CD4-positive, alpha-beta T cell (primary cell): ENCODE results near the gene RAPGEF6. TPM values are rescaled to one million over a fixed set of nuclear protein-coding genes. Genes with fewer than 3 reads are reported as not detected.
A peak's percentile ranks its signal among the peaks of the same experiment; 100 is the strongest.

Experiments used
- ATAC-seq: fragments of 200-7000 bp; cut with Tn5 transposase; one replicate; pipeline ENCODE4 v1.10.0; 2022; ENCODE audit warnings: mild to moderate bottlenecking; ENCODE audit not compliant: poor library complexity
- CTCF ChIA-PET: fragments of 350-600 bp; sonication (Branson Sonifier 250); formaldehyde crosslinking; loops from one replicate; lab custom pipeline; 2021; ENCODE audit warnings: antibody characterized with exemption, inconsistent platforms; lab: Charles Lee
- POLR2A ChIA-PET: fragments of 350-600 bp; sonication (Branson Sonifier 250); formaldehyde crosslinking; loops from one replicate; lab custom pipeline; 2021; ENCODE audit warnings: antibody characterized with exemption, inconsistent platforms; lab: Charles Lee
- DNase-seq, 14 experiments: peaks; one replicate each; pipeline ENCODE4 v3.0.0-alpha.2; 2013 to 2020; ENCODE audit warnings: mixed read lengths in 2 of 14
- H3K27ac ChIP-seq, 2 donors: one replicate each; pipeline versions ENCODE4 v1.5.1 to v1.7.0; 2013; ENCODE audit warnings: low read length in 2 of 2, low read depth in 1 of 2, mild to moderate bottlenecking in 1 of 2
- H3K27me3 ChIP-seq, 2 experiments: 1 replicate in 1 of 2; 2 replicates in 1 of 2; pipeline versions ENCODE4 v1.6.1 to v1.7.0; 2013; ENCODE audit warnings: low read length in 2 of 2, control low read depth in 1 of 2, mild to moderate bottlenecking in 1 of 2, moderate library complexity in 1 of 2; ENCODE audit not compliant: insufficient read depth in 2 of 2, control insufficient read depth in 1 of 2
- H3K36me3 ChIP-seq: one replicate; pipeline ENCODE4 v1.6.1; 2013; ENCODE audit warnings: low read length, control low read depth; ENCODE audit not compliant: insufficient read depth
- H3K4me1 ChIP-seq: one replicate; pipeline ENCODE4 v1.6.1; 2013; ENCODE audit warnings: low read length, control low read depth; ENCODE audit not compliant: insufficient read depth
- H3K4me3 ChIP-seq: one replicate; pipeline ENCODE4 v1.5.1; 2013; ENCODE audit warnings: mild to moderate bottlenecking, low read length, moderate library complexity
- H3K9me3 ChIP-seq, 2 experiments: 1 replicate in 1 of 2; 2 replicates in 1 of 2; pipeline versions ENCODE4 v1.6.1 to v1.7.0; 2013; ENCODE audit warnings: low read length in 2 of 2, mild to moderate bottlenecking in 2 of 2, control low read depth in 1 of 2, moderate library complexity in 1 of 2; ENCODE audit not compliant: control insufficient read depth in 1 of 2, insufficient read depth in 1 of 2
- H3K27ac Mint-ChIP-seq: one replicate; pipeline ENCODE4 v1.8.0; 2020; ENCODE audit warnings: mixed read lengths
- H3K27me3 Mint-ChIP-seq: one replicate; pipeline ENCODE4 v1.8.0; 2021; ENCODE audit warnings: mixed read lengths
- H3K36me3 Mint-ChIP-seq: one replicate; pipeline ENCODE4 v1.8.0; 2021; ENCODE audit warnings: low read depth, mixed read lengths
- H3K4me1 Mint-ChIP-seq: one replicate; pipeline ENCODE4 v1.8.0; 2021; ENCODE audit warnings: low read depth, mixed read lengths
- H3K4me3 Mint-ChIP-seq: one replicate; pipeline ENCODE4 v1.8.0; 2020; ENCODE audit warnings: mild to moderate bottlenecking, mixed read lengths
- H3K9me3 Mint-ChIP-seq: one replicate; pipeline ENCODE4 v1.8.0; 2020; ENCODE audit warnings: mixed read lengths
- intact Hi-C, 2 experiments: fragments of 100-400 bp; cut with DNase I in 1 of 2; cut with micrococcal nuclease in 1 of 2; formaldehyde crosslinking; loops; one replicate each; pipeline versions ENCODE4 v1.15.1 to v1.9.0; 2023 to 2025; cut with DNase I, micrococcal nuclease
- total RNA-seq, 174 experiments: library from RNA in 2 of 174; stranded (reverse) in 2 of 174; gene quantifications; one replicate each; pipeline ENCODE4 v1.2.3 and lab custom pipeline; 2021 to 2026
- TF ChIP-seq, protein P1 (sequence below): fragments of 200-600 bp; IDR thresholded peaks from one replicate; pipeline ENCODE4 v1.8.0; 2022; ENCODE audit warnings: antibody characterized with exemption, mild to moderate bottlenecking

The RAPGEF6 gene
- total RNA-seq, 2 experiments from 2014 or later = 83.3 to 91.4 TPM

DNA sequence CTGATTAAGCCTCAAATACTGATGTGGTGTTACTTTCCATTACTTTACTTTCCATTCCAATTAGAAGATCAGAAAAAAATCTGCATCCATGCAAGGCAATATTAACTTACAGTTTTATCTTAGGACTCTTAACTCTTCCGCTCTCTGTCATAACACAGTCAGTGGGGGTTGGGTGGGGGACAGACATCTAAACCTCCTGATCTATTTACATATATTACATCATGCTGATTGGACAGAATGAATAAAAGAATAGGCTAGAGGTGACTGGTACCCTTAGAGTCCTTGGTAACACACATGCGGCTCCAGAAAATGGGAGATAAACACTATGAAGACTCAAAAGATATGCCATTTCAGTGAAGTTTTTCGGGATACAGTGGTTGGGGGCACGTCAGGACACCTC is 27.6 kb downstream of the RAPGEF6 start:
- no peak for DNase-seq

DNA sequence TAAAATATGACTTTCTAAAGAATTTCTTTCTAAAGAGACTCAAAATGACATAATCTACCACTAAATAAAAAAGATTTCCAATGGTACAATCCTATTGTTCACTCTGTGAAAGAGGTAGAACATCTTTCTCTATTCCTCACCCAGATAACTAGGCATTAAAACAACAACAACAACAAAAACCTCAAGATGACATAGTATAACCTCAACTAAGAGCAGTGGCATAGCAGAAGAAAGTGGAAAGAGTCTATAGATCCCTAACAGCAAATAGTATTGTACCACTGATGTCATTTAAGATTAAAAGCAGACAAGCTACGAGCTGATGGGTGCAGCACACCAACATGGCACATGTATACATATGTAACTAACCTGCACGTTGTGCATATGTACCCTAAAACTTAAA is 29.9 kb downstream of the RAPGEF6 start:
- no peaks in the 10 kb centered on the region for H3K27me3 ChIP-seq
- no peak for ATAC-seq
- no peak overlapping the region for H3K27ac ChIP-seq
- Mint-ChIP-seq H3K4me1 (peaks cover 59% of the 10 kb centered on the region), H3K27me3 (no peaks in the 10 kb centered on the region), H3K27ac (peak overlapping the region; percentile 13), H3K36me3 (peaks cover 42% of the 10 kb centered on the region), H3K9me3 (no peaks in the 10 kb centered on the region), H3K4me3 (no peak overlapping the region)
- CTCF ChIA-PET = interaction anchor here (1.5 to 1.6 kb wide), 2 partner anchors 15 to 27 kb away, joined by 3 to 4 read pairs; no protein-coding TSS in a partner anchor
- intact Hi-C loops = no loop called here
- no peaks in the 10 kb centered on the region for H3K9me3 ChIP-seq
- TF ChIP-seq, protein P1, sequence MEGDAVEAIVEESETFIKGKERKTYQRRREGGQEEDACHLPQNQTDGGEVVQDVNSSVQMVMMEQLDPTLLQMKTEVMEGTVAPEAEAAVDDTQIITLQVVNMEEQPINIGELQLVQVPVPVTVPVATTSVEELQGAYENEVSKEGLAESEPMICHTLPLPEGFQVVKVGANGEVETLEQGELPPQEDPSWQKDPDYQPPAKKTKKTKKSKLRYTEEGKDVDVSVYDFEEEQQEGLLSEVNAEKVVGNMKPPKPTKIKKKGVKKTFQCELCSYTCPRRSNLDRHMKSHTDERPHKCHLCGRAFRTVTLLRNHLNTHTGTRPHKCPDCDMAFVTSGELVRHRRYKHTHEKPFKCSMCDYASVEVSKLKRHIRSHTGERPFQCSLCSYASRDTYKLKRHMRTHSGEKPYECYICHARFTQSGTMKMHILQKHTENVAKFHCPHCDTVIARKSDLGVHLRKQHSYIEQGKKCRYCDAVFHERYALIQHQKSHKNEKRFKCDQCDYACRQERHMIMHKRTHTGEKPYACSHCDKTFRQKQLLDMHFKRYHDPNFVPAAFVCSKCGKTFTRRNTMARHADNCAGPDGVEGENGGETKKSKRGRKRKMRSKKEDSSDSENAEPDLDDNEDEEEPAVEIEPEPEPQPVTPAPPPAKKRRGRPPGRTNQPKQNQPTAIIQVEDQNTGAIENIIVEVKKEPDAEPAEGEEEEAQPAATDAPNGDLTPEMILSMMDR = no peak
- no peak overlapping the region for H3K4me3 ChIP-seq
- POLR2A ChIA-PET = no interaction called here
- H3K36me3 ChIP-seq = peaks cover 18% of the 10 kb centered on the region
- no peak for DNase-seq
- peaks cover 18% of the 10 kb centered on the region for H3K4me1 ChIP-seq

More for the DNA sequence above, 27.6 kb downstream of the RAPGEF6 start:
- Histone ChIP-seq H3K36me3 (peaks cover 13% of the 10 kb centered on the region), H3K27ac (no peak overlapping the region), H3K4me3 (no peak overlapping the region), H3K27me3 (no peaks in the 10 kb centered on the region), H3K4me1 (peaks cover 18% of the 10 kb centered on the region), H3K9me3 (no peaks in the 10 kb centered on the region)
- H3K4me3 Mint-ChIP-seq = no peak overlapping the region
- POLR2A ChIA-PET = no interaction called here
- H3K27ac Mint-ChIP-seq = peak overlapping the region; percentile 10
- intact Hi-C loops = no loop called here
- H3K27me3 Mint-ChIP-seq = no peaks in the 10 kb centered on the region
- peaks cover 24% of the 10 kb centered on the region for H3K36me3 Mint-ChIP-seq
- H3K9me3 Mint-ChIP-seq = no peaks in the 10 kb centered on the region
- TF ChIP-seq, protein P1 = no peak
- ATAC-seq = no peak
- CTCF ChIA-PET = no interaction called here
- peaks cover 67% of the 10 kb centered on the region for H3K4me1 Mint-ChIP-seq

DNA sequence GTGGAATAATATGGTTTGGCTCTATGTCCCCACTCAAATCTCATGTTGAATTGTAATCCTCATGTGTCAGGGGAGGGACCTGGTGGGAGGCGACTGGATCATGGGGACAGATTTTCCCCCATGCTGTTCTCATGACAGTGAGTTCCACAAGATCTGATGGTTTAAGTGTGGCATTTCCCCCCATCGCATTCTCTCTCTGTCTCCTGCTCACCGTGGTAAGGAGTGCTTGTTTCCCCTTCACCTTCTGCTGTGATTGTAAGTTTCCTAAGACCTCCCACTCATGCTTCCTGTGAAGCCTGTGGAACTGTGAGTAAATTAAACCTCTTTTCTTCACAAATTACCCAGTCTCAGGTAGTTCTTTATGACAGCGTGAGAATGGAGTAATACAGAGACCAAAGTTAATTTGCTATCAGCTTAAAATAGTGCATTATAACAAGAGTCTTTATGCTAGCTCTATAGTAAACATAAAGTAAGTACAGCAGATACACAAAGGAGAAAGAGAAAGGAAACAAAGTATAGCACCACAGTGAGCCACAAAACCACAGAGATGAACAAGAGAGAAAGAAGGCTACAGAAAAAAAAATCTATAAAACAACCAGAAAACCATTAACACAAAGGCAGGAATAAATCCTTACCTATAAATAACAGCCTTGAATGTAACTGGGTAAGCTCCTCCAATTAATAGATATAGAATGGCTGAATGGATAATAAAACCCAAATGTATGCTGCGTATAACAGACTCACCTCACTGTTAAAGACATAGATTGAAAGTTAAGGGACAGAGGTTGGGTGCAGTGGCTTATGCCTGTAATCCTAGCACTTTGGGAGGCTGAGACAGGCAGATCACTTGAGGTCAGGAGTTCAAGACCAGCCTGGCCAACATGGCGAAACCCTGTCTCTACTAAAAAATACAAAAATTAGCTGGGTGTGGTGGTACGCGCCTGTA is 39.7 kb downstream of the RAPGEF6 start:
- ChIA-PET POLR2A (interaction anchor here (0.6 to 2.0 kb wide), 6 partner anchors 16 to 405 kb away, joined by 3 to 6 read pairs (median 3); partner anchors contain the start of gene FNIP1), CTCF (no interaction called here)
- peaks cover 66% of the 10 kb centered on the region for H3K4me1 Mint-ChIP-seq
- Histone ChIP-seq H3K36me3 (no peaks in the 10 kb centered on the region), H3K27ac (peak overlapping the region; percentile 45 to 50), H3K9me3 (no peaks in the 10 kb centered on the region), H3K27me3 (no peaks in the 10 kb centered on the region), H3K4me1 (peaks cover 23% of the 10 kb centered on the region), H3K4me3 (no peak overlapping the region)
- H3K36me3 Mint-ChIP-seq = peaks cover 23% of the 10 kb centered on the region
- H3K4me3 Mint-ChIP-seq = peak overlapping the region; percentile 45
- peak overlapping the region; percentile 70 for H3K27ac Mint-ChIP-seq
- DNase-seq = peak in 4 of 14 experiments; percentile 15 to 77 (median 56)
- no peaks in the 10 kb centered on the region for H3K9me3 Mint-ChIP-seq
- peak; percentile 89 for ATAC-seq
- TF ChIP-seq, protein P1 = no peak
- H3K27me3 Mint-ChIP-seq = no peaks in the 10 kb centered on the region
- intact Hi-C loops = loop anchor here in 1 of 2 experiments (2.0 kb wide), 1 partner anchor 39 kb away; the partner anchor contains the start of gene RAPGEF6
